Ramos (cell line): ENCODE measurements around the gene SLC17A6.

Experiments
- in situ Hi-C: fragments of 300-500 bp; cut with MboI; formaldehyde crosslinking; loops from one replicate; pipeline ENCODE4 v1.14.3; 2022; ENCODE audit warnings: low sequenced_read_pairs; ENCODE audit not compliant: unreplicated experiment

Gene SLC17A6

GRCh38 chr11:22337596-22338485 lies at the start of gene SLC17A6:
Gene SLC17A6, plus strand, starts transcription at chr11:22338381. Its CDS starts 153 bp downstream, at chr11:22338534.
- in situ Hi-C loops = loop anchor here (25.0 kb wide), 1 partner anchor 449 kb away; no protein-coding TSS in a partner anchor

GRCh38 chr11:22302368-22302767 lies 35.8 kb upstream of the SLC17A6 start:
- in situ Hi-C loops = no loop called here

- in situ Hi-C loops = no loop called here
Measured at GRCh38 chr11:22304337-22304961, 33.7 kb upstream of the SLC17A6 start.

GRCh38 chr11:22317656-22318055 lies 20.5 kb upstream of the SLC17A6 start:
- in situ Hi-C loops = no loop called here

- in situ Hi-C loops = loop anchor here (25.0 kb wide), 1 partner anchor 456 kb away; no protein-coding TSS in a partner anchor
Measured at GRCh38 chr11:22331771-22332170, 6.4 kb upstream of the SLC17A6 start.

- in situ Hi-C loops = loop anchor here (25.0 kb wide), 1 partner anchor 451 kb away; no protein-coding TSS in a partner anchor
Measured at GRCh38 chr11:22336587-22336986, 1.6 kb upstream of the SLC17A6 start.

GRCh38 chr11:22339611-22340010 lies 1.4 kb downstream of the SLC17A6 start:
- in situ Hi-C loops = loop anchor here (25.0 kb wide), 1 partner anchor 448 kb away; no protein-coding TSS in a partner anchor

GRCh38 chr11:22340235-22340634 lies 2.1 kb downstream of the SLC17A6 start:
- in situ Hi-C loops = loop anchor here (25.0 kb wide), 1 partner anchor 447 kb away; no protein-coding TSS in a partner anchor

- in situ Hi-C loops = loop anchor here (25.0 kb wide), 1 partner anchor 446 kb away; no protein-coding TSS in a partner anchor
Measured at GRCh38 chr11:22340701-22341587, 2.8 kb downstream of the SLC17A6 start.

GRCh38 chr11:22341588-22341931 lies 3.4 kb downstream of the SLC17A6 start:
- in situ Hi-C loops = loop anchor here (25.0 kb wide), 1 partner anchor 446 kb away; no protein-coding TSS in a partner anchor

- in situ Hi-C loops = loop anchor here (25.0 kb wide), 1 partner anchor 445 kb away; no protein-coding TSS in a partner anchor
Measured at GRCh38 chr11:22342211-22343031, 4.2 kb downstream of the SLC17A6 start.

GRCh38 chr11:22343032-22343324 lies 4.8 kb downstream of the SLC17A6 start:
- in situ Hi-C loops = loop anchor here (25.0 kb wide), 1 partner anchor 444 kb away; no protein-coding TSS in a partner anchor

GRCh38 chr11:22343371-22344032 lies 5.3 kb downstream of the SLC17A6 start:
- in situ Hi-C loops = loop anchor here (25.0 kb wide), 1 partner anchor 444 kb away; no protein-coding TSS in a partner anchor

- in situ Hi-C loops = loop anchor here (25.0 kb wide), 1 partner anchor 443 kb away; no protein-coding TSS in a partner anchor
Measured at GRCh38 chr11:22344081-22344480, 5.9 kb downstream of the SLC17A6 start.

GRCh38 chr11:22346282-22346681 lies 8.1 kb downstream of the SLC17A6 start:
- in situ Hi-C loops = loop anchor here (25.0 kb wide), 1 partner anchor 441 kb away; no protein-coding TSS in a partner anchor

- in situ Hi-C loops = loop anchor here (25.0 kb wide), 1 partner anchor 439 kb away; no protein-coding TSS in a partner anchor
Measured at GRCh38 chr11:22347857-22348487, 9.8 kb downstream of the SLC17A6 start.

- in situ Hi-C loops = loop anchor here (25.0 kb wide), 1 partner anchor 438 kb away; no protein-coding TSS in a partner anchor
Measured at GRCh38 chr11:22349491-22349890, 11.3 kb downstream of the SLC17A6 start.

GRCh38 chr11:22359295-22359694 lies 21.1 kb downstream of the SLC17A6 start:
- in situ Hi-C loops = no loop called here
